Islet precursor cell (in vitro differentiated cells): ENCODE measurements around the gene BNIP5.
"Not testable (repeated sequence)": the region's sequence is repeated elsewhere in the genome, so short reads cannot be mapped to it uniquely, and the experiment has no call there.

Experiments
- DNase-seq: peaks from one replicate; pipeline ENCODE4 v3.0.0-alpha.2; 2018

The BNIP5 gene

GRCh38 chr6:36340618-36341454 lies 4.1 kb upstream of the BNIP5 start:
- DNase-seq, result peak; percentile 79

GRCh38 chr6:36340306-36340617 lies 3.6 kb upstream of the BNIP5 start:
- DNase-seq, result no peak

- no peak for DNase-seq
These were observed 2.5 kb upstream of the BNIP5 start for GRCh38 chr6:36339146-36339545.

DNA sequence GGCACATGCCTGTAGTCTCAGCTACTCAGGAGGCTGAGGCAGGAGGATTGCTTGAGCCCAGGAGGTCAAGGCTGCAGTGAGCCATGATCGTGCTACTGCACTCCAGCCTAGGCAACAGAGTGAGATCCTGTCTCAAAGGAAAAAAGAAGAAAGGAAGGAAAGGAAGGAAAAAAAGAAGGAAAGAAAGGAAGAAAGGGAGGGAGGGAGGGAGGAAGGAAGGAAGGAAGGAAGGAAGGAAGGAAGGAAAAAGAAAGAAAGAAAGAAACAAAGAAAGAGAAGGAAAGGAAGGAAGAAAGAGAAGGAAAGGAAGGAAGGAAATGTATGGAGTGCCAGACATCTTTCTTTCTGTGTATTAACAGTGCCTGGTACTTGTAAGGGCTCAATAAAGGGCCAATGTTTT lies 1.5 kb upstream of the BNIP5 start:
- not testable (repeated sequence) for DNase-seq

- DNase-seq, result no peak
These were observed 1.1 kb upstream of the BNIP5 start for GRCh38 chr6:36337814-36338213.

DNA sequence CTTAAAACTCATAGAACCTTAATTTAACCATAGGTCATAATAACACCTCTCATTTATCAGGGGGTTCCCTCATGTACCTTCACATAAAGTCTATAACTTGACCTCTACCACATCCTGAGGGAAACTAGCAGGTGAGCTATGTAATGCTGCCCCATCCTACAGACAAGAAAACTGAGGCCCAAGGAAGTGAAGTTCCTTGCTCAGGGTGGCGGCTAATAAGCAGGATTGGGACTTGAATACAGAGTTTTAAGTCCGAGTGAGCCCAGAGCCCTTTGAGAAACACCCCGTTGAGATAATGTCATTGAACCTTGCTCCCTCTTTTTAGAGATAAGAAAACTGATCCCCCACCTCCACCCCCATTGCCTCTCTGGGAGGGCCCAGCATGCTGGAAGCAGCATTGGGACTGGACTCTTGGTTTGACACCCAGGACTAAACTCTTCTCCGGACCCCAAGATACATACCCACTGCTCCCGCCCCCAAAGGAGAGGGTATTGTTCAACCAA lies 429 bp downstream of the BNIP5 start:
- no peak for DNase-seq

- no peak for DNase-seq
These were observed 1.1 kb downstream of the BNIP5 start for GRCh38 chr6:36335465-36336207.

DNA sequence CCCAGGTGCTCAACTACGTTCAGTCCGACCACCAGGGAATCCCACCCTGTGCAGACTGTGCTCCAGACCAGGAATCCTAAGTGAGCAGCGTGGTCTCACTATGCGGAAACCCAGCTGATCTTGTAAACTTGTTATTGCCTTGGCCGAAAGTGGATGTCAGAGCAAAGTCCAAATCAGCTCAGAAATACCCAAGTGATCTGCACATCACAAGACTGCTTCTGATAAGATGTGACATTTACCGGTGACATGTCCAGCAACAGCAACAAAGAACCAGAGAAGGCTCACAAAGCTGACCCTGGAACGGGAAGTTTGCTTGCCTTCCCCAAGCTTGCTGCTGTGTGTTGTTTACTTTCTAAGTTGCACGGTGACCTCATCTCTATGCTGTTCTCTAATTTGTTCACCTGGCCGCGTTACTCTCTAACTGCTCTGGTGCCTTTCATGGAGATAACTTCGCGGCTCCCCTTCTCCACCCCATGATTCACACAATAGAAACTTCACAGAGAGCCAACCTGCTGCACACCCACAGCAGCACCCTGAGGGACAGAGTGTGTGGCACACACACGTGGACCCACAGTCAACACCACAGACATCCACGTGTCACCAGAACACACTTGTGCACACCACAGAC lies 1.7 kb downstream of the BNIP5 start:
- DNase-seq, result no peak

DNA sequence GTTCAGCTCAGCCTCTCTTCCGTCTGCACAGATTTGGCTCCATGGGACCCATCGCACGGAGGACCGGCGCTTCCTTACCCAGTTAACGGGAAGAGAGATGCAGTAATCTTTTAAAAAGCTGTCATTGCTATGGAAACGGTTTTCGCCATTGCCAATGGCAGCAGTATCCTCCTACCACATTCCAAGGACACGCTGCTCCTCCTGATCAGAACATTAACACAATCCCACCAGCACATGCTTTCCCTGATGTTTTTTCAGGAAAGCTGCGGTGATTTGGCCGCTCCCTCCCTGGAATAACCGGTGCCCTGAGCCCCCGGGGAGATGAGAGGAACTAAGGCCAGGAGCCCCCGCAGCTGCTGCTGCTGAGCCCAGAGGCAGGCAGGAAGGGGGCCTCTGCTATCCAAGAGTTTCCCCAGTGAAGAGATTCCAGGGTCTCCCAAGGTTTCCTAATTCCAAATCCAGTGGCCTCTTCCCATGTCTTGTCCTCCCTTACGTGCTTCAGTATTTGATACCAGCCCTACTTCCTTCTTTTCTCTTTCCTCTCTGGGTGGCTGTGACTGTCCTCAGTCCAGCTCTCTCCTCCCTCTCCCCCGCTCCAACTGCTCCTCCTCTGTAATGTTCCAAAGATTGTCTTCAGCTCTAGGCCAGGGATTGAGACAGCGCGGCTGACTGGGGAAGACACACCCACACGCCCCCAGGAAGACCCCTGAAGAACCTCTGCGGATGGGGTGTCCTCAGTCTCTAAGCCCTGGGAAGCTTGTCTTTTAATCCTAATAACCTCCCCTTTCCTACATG lies 2.6 kb downstream of the BNIP5 start:
- no peak for DNase-seq

GRCh38 chr6:36333171-36333895 lies 3.4 kb downstream of the BNIP5 start:
- DNase-seq, result no peak

DNA sequence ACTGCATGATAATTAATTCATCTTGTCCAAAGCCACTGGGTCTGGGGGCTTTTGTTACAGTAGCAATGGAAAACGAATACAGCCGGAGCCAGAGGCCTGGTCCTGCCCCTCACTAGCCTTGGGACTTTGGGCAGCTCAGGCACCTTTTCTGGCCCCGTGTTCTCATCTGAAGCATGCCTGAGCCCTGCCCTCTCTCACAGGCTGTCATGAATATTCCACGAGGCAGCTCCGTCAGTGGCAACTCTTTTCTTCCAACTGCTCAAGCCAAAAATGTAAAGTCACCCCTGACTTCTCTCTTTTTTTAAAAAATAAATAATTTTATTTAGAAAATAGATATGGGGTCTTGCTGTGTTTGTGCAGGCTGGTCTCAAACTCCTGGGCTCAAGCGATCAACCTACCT lies 5.3 kb downstream of the BNIP5 start:
- no peak for DNase-seq

GRCh38 chr6:36330366-36330765 lies 6.3 kb downstream of the BNIP5 start:
- DNase-seq, result no peak

DNA sequence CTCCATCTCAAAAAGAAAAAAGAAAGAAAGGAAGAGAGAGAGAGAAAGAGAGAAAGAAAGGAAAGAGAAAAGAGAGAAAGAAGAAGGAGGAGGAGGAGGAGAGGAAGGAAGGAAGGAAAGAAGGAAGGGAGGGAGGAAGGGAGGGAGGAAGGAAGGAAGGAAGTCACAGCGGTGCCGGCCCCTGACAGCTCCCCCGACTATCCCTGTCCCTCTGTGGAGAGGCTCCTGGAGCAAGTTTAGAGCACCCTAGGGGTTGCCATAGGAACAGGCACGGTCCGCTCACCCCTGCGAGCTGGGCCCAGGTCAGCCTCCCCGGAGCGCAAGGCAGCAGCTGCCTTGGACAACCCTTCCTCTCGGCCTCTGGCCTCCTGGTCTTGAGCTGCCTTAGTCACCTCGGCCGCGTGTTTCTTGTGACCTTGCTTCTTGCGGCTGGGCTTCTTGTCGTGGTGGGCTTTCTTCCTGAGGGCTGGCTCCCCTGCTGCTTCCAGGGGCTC lies 6.8 kb downstream of the BNIP5 start:
- no peak for DNase-seq

- no peak for DNase-seq
These were observed 8.1 kb downstream of the BNIP5 start for GRCh38 chr6:36328600-36328999.

GRCh38 chr6:36327919-36328236 lies 8.8 kb downstream of the BNIP5 start:
- DNase-seq, result no peak

- DNase-seq, result no peak
These were observed 9.3 kb downstream of the BNIP5 start for GRCh38 chr6:36327226-36327918.

DNA sequence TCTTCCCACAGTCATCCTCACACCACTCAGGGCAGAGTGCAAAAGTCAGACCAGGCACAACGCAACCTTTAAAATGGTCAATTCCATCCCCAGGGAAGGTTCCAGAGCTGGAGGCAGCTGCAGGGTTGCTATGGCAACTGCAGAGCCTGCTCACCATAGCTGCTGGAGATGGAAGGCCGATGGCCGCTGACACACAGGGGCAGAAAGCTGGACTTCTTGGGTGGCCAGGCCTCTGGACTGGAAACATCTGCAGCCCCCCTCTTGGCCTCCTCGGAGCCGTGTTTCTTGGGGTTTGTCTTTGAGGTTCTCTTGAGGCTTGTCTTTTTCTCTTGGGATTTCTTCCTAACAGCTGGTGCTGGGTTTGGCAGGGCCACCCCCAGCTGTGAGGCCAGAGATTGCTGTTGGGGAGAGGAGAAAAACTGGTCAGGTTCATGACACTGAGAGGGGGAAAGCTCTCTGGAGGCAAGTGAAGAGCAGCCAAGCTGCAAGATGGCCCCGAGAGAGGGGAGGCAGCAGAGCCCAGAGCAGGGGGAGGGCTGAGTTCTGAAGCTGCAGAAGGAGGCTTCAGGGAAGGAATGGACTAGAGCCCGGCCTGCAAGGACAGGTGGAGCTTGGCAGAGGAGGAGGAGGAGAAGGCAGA lies 10.2 kb downstream of the BNIP5 start:
- no peak for DNase-seq

- DNase-seq, result no peak
These were observed 12.0 kb downstream of the BNIP5 start for GRCh38 chr6:36324715-36325114.

- no peak for DNase-seq
These were observed 12.5 kb downstream of the BNIP5 start for GRCh38 chr6:36324191-36324590.

- DNase-seq, result peak; percentile 70
These were observed 13.6 kb downstream of the BNIP5 start for GRCh38 chr6:36323062-36323461.

GRCh38 chr6:36322591-36322990 lies 14.1 kb downstream of the BNIP5 start:
- no peak for DNase-seq
